DND-41 (cell line): Measurements from ENCODE around the gene SOX6.

ENCODE experiments used
- EZH2 ChIP-seq: IDR thresholded peaks from 3 replicates; pipeline ENCODE4 v1.6.1; 2012; ENCODE audit warnings: borderline replicate concordance, low read depth, mild to moderate bottlenecking, moderate library complexity, low read length, inconsistent platforms; ENCODE audit not compliant: severe bottlenecking
- TF ChIP-seq, protein P1 (sequence below): IDR thresholded peaks from 2 replicates; pipeline ENCODE4 v1.5.1; 2012; ENCODE audit warnings: borderline replicate concordance, low read length, moderate library complexity, mild to moderate bottlenecking; ENCODE audit not compliant: poor library complexity, severe bottlenecking; ENCODE audit errors: extremely low read depth

GRCh38 chr11:16309226-16309625 lies 47.1 kb downstream of the SOX6 start:
- TF ChIP-seq, protein P1, sequence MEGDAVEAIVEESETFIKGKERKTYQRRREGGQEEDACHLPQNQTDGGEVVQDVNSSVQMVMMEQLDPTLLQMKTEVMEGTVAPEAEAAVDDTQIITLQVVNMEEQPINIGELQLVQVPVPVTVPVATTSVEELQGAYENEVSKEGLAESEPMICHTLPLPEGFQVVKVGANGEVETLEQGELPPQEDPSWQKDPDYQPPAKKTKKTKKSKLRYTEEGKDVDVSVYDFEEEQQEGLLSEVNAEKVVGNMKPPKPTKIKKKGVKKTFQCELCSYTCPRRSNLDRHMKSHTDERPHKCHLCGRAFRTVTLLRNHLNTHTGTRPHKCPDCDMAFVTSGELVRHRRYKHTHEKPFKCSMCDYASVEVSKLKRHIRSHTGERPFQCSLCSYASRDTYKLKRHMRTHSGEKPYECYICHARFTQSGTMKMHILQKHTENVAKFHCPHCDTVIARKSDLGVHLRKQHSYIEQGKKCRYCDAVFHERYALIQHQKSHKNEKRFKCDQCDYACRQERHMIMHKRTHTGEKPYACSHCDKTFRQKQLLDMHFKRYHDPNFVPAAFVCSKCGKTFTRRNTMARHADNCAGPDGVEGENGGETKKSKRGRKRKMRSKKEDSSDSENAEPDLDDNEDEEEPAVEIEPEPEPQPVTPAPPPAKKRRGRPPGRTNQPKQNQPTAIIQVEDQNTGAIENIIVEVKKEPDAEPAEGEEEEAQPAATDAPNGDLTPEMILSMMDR: no peak
- no peak for TF ChIP-seq EZH2
